ENCODE measurements around the gene SLC39A1. TPM values are rescaled to one million over a fixed set of nuclear protein-coding genes. Genes with fewer than 3 reads are reported as not detected.
A peak's percentile ranks its signal among the peaks of the same experiment; 100 is the strongest.
"Not testable (repeated sequence)": the region's sequence is repeated elsewhere in the genome, so short reads cannot be mapped to it uniquely, and the experiment has no call there.

The SLC39A1 gene
- total RNA-seq, 1 experiment from 2014 or later = 204 TPM

DNA sequence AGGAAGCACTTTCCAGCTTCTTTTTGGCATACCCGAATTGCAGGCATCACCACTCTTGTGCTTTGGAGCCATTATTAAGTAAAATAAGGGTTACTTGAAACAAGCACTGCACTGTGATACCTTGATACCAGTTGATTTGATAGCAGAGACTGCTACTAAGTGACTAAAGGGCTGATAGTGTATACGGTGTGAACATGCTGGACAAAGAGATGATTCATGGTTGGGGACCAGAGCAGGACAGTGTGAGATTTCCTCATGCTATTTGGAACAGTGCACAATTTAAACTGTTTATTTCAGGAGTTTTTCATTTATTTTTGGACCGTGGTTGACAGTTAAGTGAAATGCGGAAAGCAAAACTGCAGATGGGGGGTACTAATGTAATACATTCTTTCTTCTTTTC, 37.1 kb upstream of the SLC39A1 start (continued):
- TF ChIP-seq, protein P1, sequence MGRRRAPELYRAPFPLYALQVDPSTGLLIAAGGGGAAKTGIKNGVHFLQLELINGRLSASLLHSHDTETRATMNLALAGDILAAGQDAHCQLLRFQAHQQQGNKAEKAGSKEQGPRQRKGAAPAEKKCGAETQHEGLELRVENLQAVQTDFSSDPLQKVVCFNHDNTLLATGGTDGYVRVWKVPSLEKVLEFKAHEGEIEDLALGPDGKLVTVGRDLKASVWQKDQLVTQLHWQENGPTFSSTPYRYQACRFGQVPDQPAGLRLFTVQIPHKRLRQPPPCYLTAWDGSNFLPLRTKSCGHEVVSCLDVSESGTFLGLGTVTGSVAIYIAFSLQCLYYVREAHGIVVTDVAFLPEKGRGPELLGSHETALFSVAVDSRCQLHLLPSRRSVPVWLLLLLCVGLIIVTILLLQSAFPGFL (CRISPR knock-in tag; IDR thresholded peaks at IDR 0.05; ENCODE audit: borderline replicate concordance) = no peak
- TF ChIP-seq, protein P2, sequence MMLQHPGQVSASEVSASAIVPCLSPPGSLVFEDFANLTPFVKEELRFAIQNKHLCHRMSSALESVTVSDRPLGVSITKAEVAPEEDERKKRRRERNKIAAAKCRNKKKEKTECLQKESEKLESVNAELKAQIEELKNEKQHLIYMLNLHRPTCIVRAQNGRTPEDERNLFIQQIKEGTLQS (CRISPR knock-in tag; conservative IDR thresholded peaks at IDR 0.05) = no peak
- TF ChIP-seq ZNF671 (CRISPR knock-in tag; IDR thresholded peaks at IDR 0.05) (no peak), ZNF317 (CRISPR knock-in tag; IDR thresholded peaks at IDR 0.05; ENCODE audit: borderline replicate concordance, low read depth) (no peak)

DNA sequence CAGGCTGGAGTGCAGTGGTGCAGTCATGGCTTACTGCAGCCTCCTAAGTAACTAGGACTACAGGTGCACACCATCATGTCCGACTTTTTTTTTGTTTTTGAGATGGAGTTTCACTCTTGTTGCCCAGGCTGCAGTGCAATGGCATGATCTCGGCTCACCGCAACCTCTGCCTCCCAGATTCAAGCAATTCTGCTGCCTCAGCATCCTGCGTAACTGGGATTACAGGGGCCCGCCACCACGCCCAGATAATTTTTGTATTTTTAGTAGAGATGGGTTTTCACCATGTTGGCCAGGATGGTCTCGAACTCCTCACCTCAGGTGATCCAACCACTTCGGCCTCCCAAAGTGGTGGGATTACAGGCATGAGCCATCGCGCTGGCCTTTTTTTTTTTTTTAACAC, 33.5 kb upstream of the SLC39A1 start:
- H3K27me3 Mint-ChIP-seq (ENCODE audit: low read depth); ATAC-seq; H3K4me3 Mint-ChIP-seq; DNase-seq (ENCODE audit: low spot score); H3K9me3 Mint-ChIP-seq: not testable (repeated sequence)
- Mint-ChIP-seq H3K27ac (0 out of 2 replicates have a peak overlapping the region, but pooled peaks have one; percentile 41), H3K36me3 (peaks cover 37% of the 10 kb centered on the region), H3K4me1 (peaks cover 10% of the 10 kb centered on the region)
- CTCF ChIA-PET = interaction anchor here (0.7 to 1.4 kb wide), 2 partner anchors 108 to 221 kb away, joined by 4 read pairs; no protein-coding TSS in a partner anchor
- POLR2A ChIA-PET = interaction anchor here (0.7 kb wide), 1 partner anchor 153 kb away, joined by 5 read pairs; no protein-coding TSS in a partner anchor

DNA sequence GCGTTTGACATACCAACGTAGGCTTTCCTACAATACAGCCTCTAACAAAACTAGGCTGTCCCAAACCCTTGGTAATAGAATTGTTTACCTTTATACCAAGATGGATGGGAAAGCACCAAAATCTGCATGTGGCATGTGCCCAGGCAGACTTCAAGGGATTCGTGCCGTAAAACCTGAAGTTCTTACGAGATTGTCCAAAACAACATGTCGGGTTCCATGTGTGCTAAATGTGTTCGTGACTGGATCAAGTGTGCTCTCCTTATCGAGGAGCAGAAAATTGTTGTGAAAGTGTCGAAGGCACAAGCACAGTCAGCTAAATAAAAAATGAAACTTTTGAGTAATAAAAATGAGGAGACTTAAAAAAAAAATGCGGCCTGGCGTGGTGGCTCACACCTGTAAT, 32.3 kb upstream of the SLC39A1 start:
- Mint-ChIP-seq H3K4me1 (peaks cover 19% of the 10 kb centered on the region), H3K4me3 (no peak overlapping the region), H3K27me3 (ENCODE audit: low read depth) (no peaks in the 10 kb centered on the region), H3K9me3 (peaks cover 6% of the 10 kb centered on the region), H3K36me3 (peaks cover 49% of the 10 kb centered on the region), H3K27ac (peak overlapping the region; percentile 73; the same call in 1 of the 2 replicates)
- ChIA-PET POLR2A (interaction anchor here (0.7 to 1.1 kb wide), 2 partner anchors 28 to 37 kb away, joined by 3 to 8 read pairs; partner anchors contain the start of gene CREB3L4), CTCF (no interaction called here)
- no peak for TF ChIP-seq ATF1 (CRISPR knock-in tag; IDR thresholded peaks at IDR 0.05)
- TF ChIP-seq TCF7 (CRISPR knock-in tag; IDR thresholded peaks at IDR 0.05; ENCODE audit: low read depth) = no peak
- TF ChIP-seq ZNF138 (CRISPR knock-in tag; conservative IDR thresholded peaks at IDR 0.05) = no peak
- no peak for TF ChIP-seq JAZF1 (CRISPR knock-in tag; IDR thresholded peaks at IDR 0.05)
- TF ChIP-seq ESRRA (CRISPR knock-in tag; IDR thresholded peaks at IDR 0.05; ENCODE audit: borderline replicate concordance) = no peak
- TF ChIP-seq, protein P3, sequence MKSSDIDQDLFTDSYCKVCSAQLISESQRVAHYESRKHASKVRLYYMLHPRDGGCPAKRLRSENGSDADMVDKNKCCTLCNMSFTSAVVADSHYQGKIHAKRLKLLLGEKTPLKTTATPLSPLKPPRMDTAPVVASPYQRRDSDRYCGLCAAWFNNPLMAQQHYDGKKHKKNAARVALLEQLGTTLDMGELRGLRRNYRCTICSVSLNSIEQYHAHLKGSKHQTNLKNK (CRISPR knock-in tag; IDR thresholded peaks at IDR 0.05) = no peak
- no peak for TF ChIP-seq ELF4 (CRISPR knock-in tag; IDR thresholded peaks at IDR 0.05; ENCODE audit: low read depth)
- TF ChIP-seq ZNF232 (CRISPR knock-in tag; IDR thresholded peaks at IDR 0.05) = no peak
- TF ChIP-seq, protein P4, sequence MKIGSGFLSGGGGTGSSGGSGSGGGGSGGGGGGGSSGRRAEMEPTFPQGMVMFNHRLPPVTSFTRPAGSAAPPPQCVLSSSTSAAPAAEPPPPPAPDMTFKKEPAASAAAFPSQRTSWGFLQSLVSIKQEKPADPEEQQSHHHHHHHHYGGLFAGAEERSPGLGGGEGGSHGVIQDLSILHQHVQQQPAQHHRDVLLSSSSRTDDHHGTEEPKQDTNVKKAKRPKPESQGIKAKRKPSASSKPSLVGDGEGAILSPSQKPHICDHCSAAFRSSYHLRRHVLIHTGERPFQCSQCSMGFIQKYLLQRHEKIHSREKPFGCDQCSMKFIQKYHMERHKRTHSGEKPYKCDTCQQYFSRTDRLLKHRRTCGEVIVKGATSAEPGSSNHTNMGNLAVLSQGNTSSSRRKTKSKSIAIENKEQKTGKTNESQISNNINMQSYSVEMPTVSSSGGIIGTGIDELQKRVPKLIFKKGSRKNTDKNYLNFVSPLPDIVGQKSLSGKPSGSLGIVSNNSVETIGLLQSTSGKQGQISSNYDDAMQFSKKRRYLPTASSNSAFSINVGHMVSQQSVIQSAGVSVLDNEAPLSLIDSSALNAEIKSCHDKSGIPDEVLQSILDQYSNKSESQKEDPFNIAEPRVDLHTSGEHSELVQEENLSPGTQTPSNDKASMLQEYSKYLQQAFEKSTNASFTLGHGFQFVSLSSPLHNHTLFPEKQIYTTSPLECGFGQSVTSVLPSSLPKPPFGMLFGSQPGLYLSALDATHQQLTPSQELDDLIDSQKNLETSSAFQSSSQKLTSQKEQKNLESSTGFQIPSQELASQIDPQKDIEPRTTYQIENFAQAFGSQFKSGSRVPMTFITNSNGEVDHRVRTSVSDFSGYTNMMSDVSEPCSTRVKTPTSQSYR (CRISPR knock-in tag; IDR thresholded peaks at IDR 0.05) = no peak
- TF ChIP-seq, protein P5, sequence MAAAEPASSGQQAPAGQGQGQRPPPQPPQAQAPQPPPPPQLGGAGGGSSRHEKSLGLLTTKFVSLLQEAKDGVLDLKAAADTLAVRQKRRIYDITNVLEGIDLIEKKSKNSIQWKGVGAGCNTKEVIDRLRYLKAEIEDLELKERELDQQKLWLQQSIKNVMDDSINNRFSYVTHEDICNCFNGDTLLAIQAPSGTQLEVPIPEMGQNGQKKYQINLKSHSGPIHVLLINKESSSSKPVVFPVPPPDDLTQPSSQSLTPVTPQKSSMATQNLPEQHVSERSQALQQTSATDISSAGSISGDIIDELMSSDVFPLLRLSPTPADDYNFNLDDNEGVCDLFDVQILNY (CRISPR knock-in tag; IDR thresholded peaks at IDR 0.05) = no peak
- no peak for TF ChIP-seq HMGA2 (CRISPR knock-in tag; IDR thresholded peaks at IDR 0.05)
- TF ChIP-seq, protein P2 (CRISPR knock-in tag; conservative IDR thresholded peaks at IDR 0.05) = no peak
- no peak for DNase-seq (ENCODE audit: low spot score)
- no peak for ATAC-seq
